ENCODE results near the gene MFSD2B.

MFSD2B gene

DNA sequence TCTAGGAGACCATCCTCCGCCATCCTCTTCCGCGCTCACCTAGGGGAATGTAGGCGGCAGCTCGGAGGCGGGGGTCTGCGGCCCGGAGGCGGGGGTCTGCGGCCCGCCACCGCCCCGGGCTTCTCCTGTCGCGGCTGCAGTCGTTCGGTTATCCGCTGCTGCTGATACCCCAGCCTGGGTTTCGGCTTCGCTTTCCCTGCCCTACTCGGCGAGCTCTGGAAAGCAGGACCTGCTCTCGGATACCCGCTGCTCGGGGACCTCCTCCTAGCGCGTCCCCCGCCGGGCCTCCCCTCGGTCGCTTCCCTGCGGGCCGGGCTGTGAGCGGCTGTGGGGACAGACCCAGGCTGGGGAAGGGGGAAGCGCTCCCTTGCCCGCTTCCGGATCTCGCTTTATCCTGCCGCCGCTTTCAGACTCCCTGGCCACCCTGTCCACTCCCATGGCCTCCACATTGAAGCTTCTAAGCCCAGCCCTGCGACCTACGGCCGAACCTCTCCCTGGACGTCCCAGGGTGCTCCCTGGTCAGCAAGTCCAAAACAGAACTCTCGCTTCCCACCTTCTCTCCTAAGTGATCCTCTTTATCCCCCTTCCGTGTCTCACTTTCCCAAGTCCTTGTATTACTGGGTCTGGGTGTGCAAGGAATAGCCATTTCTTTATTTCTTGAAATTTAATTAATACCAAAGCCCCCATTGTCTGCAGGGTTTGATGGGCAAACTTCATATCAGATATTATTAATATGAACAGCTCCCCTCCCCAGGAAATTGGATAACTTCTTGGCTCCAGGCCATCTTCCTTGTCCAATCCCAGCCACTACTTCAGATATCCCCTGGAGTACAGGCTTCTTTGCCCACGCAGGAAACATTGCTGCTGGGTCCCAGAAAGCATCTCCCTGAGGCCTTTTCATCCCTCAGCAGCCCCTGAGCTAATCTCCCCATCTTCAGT is 40.4 kb downstream of the MFSD2B start:
- DNase-seq (ENCODE audit: low spot score), result peak; percentile 39

DNA sequence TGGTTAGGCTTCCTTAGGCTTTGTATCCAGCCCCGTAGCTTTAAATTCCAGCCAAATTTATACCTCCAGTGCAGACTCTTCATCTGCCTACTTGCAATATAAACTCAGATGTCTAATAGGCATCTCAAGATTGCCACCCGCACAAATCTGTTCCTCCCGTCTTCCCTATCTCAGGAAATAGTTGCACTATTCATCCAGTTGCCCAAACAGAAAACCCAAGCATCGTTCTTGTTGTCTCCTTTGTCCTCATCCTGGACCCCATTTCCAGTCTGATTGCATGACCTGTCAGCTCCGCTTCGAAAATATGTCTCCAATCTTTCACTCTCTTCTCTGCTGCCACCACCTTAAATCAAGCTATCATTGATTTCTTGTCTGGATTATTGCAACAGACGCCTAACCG is 41.9 kb downstream of the MFSD2B start:
- no peak for DNase-seq (ENCODE audit: low spot score)

DNA sequence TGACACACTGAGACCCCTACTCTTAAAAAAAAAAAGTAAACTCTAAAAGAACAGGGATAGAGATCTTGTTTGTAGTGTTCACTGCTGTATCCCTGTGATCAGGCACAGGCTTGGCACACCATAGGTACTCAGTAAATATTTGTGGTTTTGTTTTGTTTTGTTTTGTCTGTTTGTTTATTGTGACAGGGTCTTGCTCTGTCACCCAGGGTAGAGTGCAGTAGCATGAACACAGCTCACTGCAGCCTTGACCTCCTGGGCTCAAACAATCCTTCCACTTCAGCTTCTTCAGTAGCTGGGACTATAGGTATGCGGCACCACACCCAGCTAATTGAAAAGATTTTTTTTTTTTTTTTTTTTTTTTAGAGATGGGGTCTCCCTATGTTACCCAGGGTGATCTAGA is 43.1 kb downstream of the MFSD2B start:
- DNase-seq (ENCODE audit: low spot score), result no peak

DNA sequence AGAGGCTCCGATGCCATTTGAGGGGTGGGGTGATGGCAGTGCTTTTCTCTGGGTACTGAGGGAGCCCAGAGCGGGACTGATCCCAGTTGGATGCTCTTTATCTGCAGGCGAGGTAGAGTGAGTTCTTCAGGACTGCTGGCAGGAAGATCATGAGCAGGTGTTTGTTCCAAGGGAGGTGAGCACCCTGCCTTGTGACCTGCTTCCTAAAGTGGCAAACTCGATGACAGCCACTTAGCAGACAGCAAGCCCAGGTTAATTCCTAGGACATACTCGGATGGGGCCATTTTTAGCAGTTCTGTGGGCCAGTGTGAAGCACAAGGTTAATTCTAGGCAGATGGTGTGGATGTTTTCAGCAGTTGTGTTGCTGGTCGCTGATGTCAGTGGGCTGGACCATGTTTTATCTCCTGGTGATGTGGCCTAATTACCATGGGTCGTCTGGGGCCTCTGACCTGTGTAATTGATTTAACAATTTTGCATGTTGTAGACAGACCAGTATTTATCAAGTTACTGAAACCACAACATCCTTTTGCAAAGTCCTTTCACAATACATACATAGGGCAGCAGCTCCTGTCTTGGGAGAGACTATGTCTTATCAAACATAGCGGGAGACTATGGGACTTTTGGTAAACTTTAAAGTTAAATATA is 44.6 kb downstream of the MFSD2B start:
- no peak for DNase-seq (ENCODE audit: low spot score)

DNA sequence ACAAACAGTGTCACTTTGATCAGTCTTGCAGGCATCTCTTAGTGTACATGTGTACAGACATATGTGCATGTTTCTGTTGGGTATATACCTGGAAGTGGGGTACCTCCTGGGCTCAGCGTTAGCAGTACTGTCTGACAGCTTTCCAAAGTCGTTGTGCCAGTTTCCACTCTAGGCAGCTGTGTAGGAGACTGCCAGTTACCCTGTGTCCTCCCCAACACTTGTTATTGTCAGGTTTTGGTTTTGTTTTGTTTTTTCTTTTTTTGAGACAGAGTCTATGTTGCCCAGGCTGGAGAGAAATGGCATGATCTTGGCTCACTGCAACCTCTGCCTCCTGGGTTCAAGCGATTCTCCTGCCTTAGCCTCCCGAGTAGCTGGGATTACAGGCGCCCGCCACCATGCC is 45.9 kb downstream of the MFSD2B start:
- no peak for DNase-seq (ENCODE audit: low spot score)

DNA sequence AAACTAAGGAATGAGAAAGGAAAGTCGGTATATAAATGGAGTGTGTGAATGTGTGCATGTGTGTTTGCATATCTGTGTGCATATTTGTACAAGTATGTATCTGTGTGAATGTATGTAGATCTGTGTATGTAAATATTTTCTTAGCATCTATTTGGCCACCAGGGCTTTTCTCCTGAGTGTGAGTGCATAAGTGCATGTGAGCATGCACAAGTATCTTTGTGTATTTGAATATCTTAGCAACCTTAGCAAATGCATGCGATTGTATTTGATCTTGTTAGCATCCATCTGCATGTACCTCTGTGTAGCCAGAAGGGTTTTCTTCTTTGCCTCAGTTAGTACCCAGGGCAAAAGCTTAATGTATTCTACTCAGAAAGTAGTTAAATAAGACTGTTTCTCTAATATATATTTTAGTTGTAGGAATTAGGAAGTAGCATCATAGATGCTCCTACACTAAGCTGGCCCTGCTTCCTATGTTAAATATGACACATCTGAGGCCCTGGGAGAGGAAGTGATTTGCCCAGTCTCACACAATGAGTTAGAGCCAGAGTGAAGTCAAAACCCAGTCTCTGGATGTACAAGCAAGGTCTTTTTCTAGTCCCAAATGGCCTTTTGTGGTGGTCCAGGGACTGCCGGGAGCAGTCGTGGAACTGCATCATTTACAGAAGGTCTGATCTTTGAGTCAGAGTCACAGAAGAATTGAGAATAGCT is 48.8 kb downstream of the MFSD2B start:
- no peak for DNase-seq (ENCODE audit: low spot score)

DNA sequence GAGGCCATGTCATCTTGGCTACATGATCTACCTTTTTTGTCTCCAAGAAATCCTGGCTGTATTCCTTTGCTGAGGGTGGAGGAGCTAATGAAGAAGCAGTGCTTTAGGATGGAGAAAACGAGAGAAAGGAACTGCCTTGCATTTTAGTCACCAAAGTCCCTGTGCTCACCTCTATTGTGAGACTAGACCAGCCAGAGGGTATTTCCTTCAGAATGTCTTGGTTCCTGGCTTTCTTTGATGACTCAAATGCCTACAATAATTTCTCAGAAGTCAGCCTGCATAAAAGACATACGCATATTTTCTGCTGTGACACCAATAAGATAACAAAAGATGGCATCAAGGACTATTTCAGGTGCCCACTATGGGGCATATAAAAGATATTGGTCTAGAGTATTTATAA is 55.5 kb downstream of the MFSD2B start:
- DNase-seq (ENCODE audit: low spot score), result no peak

DNA sequence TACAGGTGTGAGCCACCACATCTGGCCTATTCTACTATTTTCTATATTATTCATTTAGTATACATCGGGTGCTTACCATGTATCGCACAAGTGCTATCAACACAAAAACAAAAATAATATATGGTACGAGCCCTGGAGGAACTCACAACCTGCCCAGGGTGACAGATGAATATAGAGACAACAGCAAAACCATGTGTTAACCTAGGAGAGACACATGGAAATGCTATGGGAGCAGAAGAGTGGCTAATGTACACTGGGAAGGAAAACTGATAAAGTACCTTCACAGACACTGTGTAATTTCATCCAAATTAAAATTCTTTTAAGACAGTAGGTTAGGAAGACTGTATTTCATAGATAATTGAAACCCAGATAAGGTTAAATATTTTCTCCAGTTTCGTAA is 62.4 kb downstream of the MFSD2B start:
- DNase-seq (ENCODE audit: low spot score), result no peak

DNA sequence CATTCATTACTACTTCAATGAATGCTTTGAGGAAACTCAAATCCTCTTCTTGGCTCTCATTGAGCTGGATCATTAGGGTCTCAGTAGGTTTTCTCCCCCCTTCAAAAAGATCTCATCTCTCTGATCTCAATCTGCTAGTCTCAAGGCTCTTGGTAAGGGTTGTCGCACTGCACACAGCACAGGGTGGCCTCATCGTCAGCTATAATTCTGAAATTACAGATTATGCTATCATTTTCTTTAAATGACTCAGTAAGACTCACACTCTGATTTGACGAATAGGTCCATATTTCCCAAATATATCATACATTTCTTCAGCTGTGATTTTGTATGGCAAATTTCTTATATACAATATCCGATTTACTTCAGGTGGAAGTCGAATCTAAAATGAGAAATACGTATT is 63.9 kb downstream of the MFSD2B start:
- DNase-seq (ENCODE audit: low spot score), result no peak

DNA sequence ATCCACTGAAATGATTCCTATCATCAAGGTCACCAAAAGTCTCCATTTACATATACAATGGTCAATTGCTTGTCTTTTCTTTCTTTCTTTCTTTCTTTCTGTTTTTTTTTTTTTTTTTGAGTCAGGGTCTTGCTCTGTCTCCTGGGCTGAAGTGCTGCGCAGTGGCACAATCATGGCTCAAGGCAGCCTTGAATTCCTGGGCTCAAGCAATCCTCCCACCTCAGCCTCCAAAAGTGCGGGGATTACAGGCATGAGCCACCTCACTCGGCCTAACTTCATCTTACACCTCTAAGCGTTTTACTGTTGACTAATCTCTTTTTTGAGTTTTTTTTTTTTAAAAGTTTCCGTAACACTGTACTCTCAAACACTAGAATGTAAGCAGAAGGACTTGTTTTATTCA is 65.4 kb downstream of the MFSD2B start:
- DNase-seq (ENCODE audit: low spot score), result no peak

Data from iPS-NIHi11 (cell line).